Sigmoid colon (tissue), 4 donors: ENCODE measurements around the gene KCNJ11.
"Not testable (repeated sequence)": the region's sequence is repeated elsewhere in the genome, so short reads cannot be mapped to it uniquely, and the experiment has no call there.

ENCODE experiments used
- CTCF ChIP-seq, 4 experiments: fragments of 450-650 bp in 3 of 4; fragments of 200-600 bp in 1 of 4; IDR thresholded peaks; one replicate each; pipeline ENCODE4 v1.5.1; 2016 to 2019; ENCODE audit warnings: antibody characterized with exemption in 4 of 4, mild to moderate bottlenecking in 3 of 4, moderate library complexity in 2 of 4
- POLR2A ChIP-seq, 2 donors: fragments of 450-650 bp; IDR thresholded peaks; one replicate each; pipeline ENCODE4 v1.6.1; 2016; ENCODE audit warnings: antibody characterized with exemption in 2 of 2, mild to moderate bottlenecking in 2 of 2, moderate library complexity in 2 of 2
- POLR2AphosphoS5 ChIP-seq, 4 donors: sonication (generic); formaldehyde crosslinking; IDR thresholded peaks; one replicate each; pipeline ENCODE4 v1.6.1; 2017; ENCODE audit warnings: antibody characterized with exemption in 4 of 4

- not testable (repeated sequence) for TF ChIP-seq POLR2A, CTCF, POLR2AphosphoS5 (IDR thresholded peaks at IDR 0.05)
Observed at GRCh38 chr11:17426233-17426632, 37.8 kb upstream of the KCNJ11 start.
